ENCODE results near the gene MRPL33.

- TF ChIP-seq EZH2 (optimal IDR thresholded peaks at IDR 0.05; ENCODE audit: low read depth, low read length) (no peak), CTCF (IDR thresholded peaks at IDR 0.05; ENCODE audit: low read length) (no peak)
Measured at GRCh38 chr2:27746325-27746724, 25.2 kb upstream of the MRPL33 start.

Data from MM.1S (cell line).